HL-60 (cell line): ENCODE measurements around the gene EEF1A2.

ENCODE experiments used
- DNase-seq, 2 experiments: peaks; one replicate each; pipeline ENCODE4 v3.0.0-alpha.2; 2010 to 2020; ENCODE audit warnings: low read depth in 1 of 2, low spot score in 1 of 2
- H3K27ac ChIP-seq: fragments of 250-450 bp; sonication (Bioruptor Pico); replicated peaks from 2 replicates; pipeline ENCODE4 v1.5.1; 2020; ENCODE audit warnings: mild to moderate bottlenecking, moderate library complexity
- H3K27me3 ChIP-seq: fragments of 250-450 bp; sonication (Bioruptor Pico); 2 replicates; pipeline ENCODE4 v1.5.1; 2021; ENCODE audit warnings: mild to moderate bottlenecking, moderate library complexity; ENCODE audit not compliant: insufficient read depth, poor library complexity, severe bottlenecking
- H3K4me3 ChIP-seq: replicated peaks from 2 replicates; pipeline ENCODE4 v1.5.1; 2011; ENCODE audit warnings: mild to moderate bottlenecking, control low read depth, low read length; ENCODE audit not compliant: insufficient read depth
- CTCF ChIP-seq: IDR thresholded peaks from one replicate; pipeline ENCODE4 v1.5.1; 2011; ENCODE audit warnings: low read length, control low read depth, inconsistent platforms; ENCODE audit not compliant: insufficient read depth
- GABPA ChIP-seq: IDR thresholded peaks from 2 replicates; pipeline ENCODE4 v1.6.1; 2012; ENCODE audit warnings: low read depth
- POLR2AphosphoS5 ChIP-seq: IDR thresholded peaks from 2 replicates; pipeline ENCODE4 v1.6.1; 2012; ENCODE audit warnings: low read depth
- REST ChIP-seq: IDR thresholded peaks from 2 replicates; pipeline ENCODE4 v1.6.1; 2012; ENCODE audit warnings: low read depth; ENCODE audit not compliant: insufficient replicate concordance
- SPI1 ChIP-seq: IDR thresholded peaks from 2 replicates; pipeline ENCODE4 v1.6.1; 2012; ENCODE audit warnings: low read depth, mild to moderate bottlenecking, borderline replicate concordance

The EEF1A2 gene

GRCh38 chr20:63546956-63547724, 48.3 kb upstream of the EEF1A2 start:
- TF ChIP-seq POLR2AphosphoS5 (no peak), REST (no peak), GABPA (no peak), CTCF (no peak), SPI1 (no peak)
- H3K27me3 ChIP-seq, result peaks cover 62% of the 10 kb centered on the region
- no peak for DNase-seq
- H3K27ac ChIP-seq, result no peak overlapping the region
- H3K4me3 ChIP-seq, result no peak overlapping the region

- no peak overlapping the region for H3K27ac ChIP-seq
- DNase-seq, result no peak
- TF ChIP-seq SPI1 (no peak), GABPA (no peak), REST (no peak), CTCF (no peak)
- H3K27me3 ChIP-seq, result peaks cover 60% of the 10 kb centered on the region
- no peak overlapping the region for H3K4me3 ChIP-seq
These were observed 47.5 kb upstream of the EEF1A2 start for GRCh38 chr20:63546256-63546955.

GRCh38 chr20:63545814-63546213, 46.9 kb upstream of the EEF1A2 start:
- no peak for DNase-seq
- Histone ChIP-seq H3K27ac (no peak overlapping the region), H3K4me3 (no peak overlapping the region), H3K27me3 (peaks cover 59% of the 10 kb centered on the region)
- no peak for TF ChIP-seq GABPA
- TF ChIP-seq REST, result no peak
- TF ChIP-seq POLR2AphosphoS5, result no peak
- TF ChIP-seq SPI1, result no peak
- no peak for TF ChIP-seq CTCF
